Measurements from ENCODE around the gene BPGM. TPM values are rescaled to one million over a fixed set of nuclear protein-coding genes. Genes with fewer than 3 reads are reported as not detected.

Gene BPGM
- total and polyA plus RNA-seq, 4 donors = 14.3 to 59.8 (median 19.5) TPM

- 94 to 99% methylated on average over 2 of the region's 2 CpGs for WGBS, 2 donors
- Histone ChIP-seq H3K27ac (ENCODE audit: low read depth in 1 of 2, low read length in 1 of 2) (peak overlapping the region in 1 of 2 donors; percentile 9), H3K9me3 (ENCODE audit: control insufficient read depth in 4 of 4, insufficient read depth in 3 of 4, low read length in 3 of 4) (peaks cover 0 to 4% (median 0%) of the 10 kb centered on the region in 4 donors), H3K4me3 (no peak overlapping the region), H3K36me3 (ENCODE audit: control insufficient read depth in 4 of 4, insufficient read depth in 4 of 4, low read length in 4 of 4) (peaks cover 0 to 7% (median 2%) of the 10 kb centered on the region in 4 donors), H3K27me3 (ENCODE audit: control insufficient read depth in 3 of 3, insufficient read depth in 3 of 3, low read length in 2 of 3) (no peaks in the 10 kb centered on the region), H3K4me1 (ENCODE audit: control insufficient read depth in 5 of 5, insufficient read depth in 5 of 5, low read length in 5 of 5) (no peaks in the 10 kb centered on the region), H3K9ac (ENCODE audit: insufficient read depth in 1 of 2, low read length in 2 of 2) (no peak overlapping the region)
- TF ChIP-seq CTCF (IDR thresholded peaks at IDR 0.05; ENCODE audit: control extremely low read depth, extremely low read depth) = no peak
- no peak for DNase-seq
- ATAC-seq (ENCODE audit: insufficient read depth, low FRiP score) = no peak
Observed at GRCh38 chr7:134679006-134679405, 32.4 kb downstream of the BPGM start.

DNA sequence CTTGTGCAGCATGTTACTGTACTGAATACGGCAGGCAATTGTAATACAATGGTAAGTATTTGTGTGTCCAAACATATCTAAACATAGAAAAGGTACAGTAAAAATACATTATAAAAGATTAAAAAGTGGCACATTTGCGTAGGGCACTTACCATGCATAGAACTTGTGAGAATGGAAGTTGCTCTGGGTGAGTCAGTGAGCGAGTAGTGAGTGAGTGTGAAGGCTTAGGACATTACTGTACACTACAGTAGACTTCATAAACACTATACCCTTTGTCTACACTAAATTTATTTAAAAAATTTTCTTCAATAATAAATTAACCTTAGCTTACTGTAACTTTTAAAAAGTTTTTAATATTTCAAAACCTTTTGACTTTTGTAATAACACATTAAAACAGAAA is 37.5 kb downstream of the BPGM start:
- Histone ChIP-seq H3K27ac (ENCODE audit: low read depth in 1 of 2, low read length in 1 of 2) (no peak overlapping the region), H3K9me3 (ENCODE audit: control insufficient read depth in 4 of 4, insufficient read depth in 3 of 4, low read length in 3 of 4) (no peaks in the 10 kb centered on the region), H3K9ac (ENCODE audit: insufficient read depth in 1 of 2, low read length in 2 of 2) (no peak overlapping the region), H3K4me1 (ENCODE audit: control insufficient read depth in 5 of 5, insufficient read depth in 5 of 5, low read length in 5 of 5) (peaks cover 0 to 3% (median 0%) of the 10 kb centered on the region in 5 donors), H3K27me3 (ENCODE audit: control insufficient read depth in 3 of 3, insufficient read depth in 3 of 3, low read length in 2 of 3) (no peaks in the 10 kb centered on the region), H3K36me3 (ENCODE audit: control insufficient read depth in 4 of 4, insufficient read depth in 4 of 4, low read length in 4 of 4) (peaks cover 0 to 4% (median 0%) of the 10 kb centered on the region in 4 donors), H3K4me3 (no peak overlapping the region)
- no peak for TF ChIP-seq CTCF (IDR thresholded peaks at IDR 0.05; ENCODE audit: control extremely low read depth, extremely low read depth)
- ATAC-seq (ENCODE audit: insufficient read depth, low FRiP score) (no peak), DNase-seq (no peak)
- WGBS, 2 donors = 95% methylated on average over 3 of the region's 3 CpGs

DNA sequence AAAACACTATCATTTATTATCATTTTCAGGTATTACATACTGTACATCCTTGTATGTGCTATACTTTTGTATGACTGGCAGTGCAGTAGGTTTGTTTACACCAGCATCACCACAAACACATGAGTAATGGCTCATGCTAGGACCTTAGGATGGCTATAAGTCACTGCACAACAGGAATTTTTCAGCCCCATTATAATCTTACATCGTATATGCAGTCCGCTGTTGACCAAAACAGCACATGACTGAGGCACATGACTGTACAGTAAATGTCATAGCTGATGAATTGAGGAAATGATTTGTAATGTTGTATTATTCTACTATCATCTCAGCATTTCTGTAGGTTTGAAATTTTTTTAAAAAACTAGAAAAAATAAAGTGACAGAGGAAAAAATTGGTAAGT is 38.6 kb downstream of the BPGM start:
- no peak for ATAC-seq (ENCODE audit: insufficient read depth, low FRiP score)

More for the DNA sequence above, 38.6 kb downstream of the BPGM start:
- no peak overlapping the region for H3K27ac ChIP-seq (ENCODE audit: low read depth in 1 of 2, low read length in 1 of 2)
- H3K27me3 ChIP-seq (ENCODE audit: control insufficient read depth in 3 of 3, insufficient read depth in 3 of 3, low read length in 2 of 3) = no peaks in the 10 kb centered on the region
- H3K9ac ChIP-seq (ENCODE audit: insufficient read depth in 1 of 2, low read length in 2 of 2) = no peak overlapping the region
- DNase-seq = no peak
- no peak overlapping the region for H3K4me3 ChIP-seq
- H3K4me1 ChIP-seq (ENCODE audit: control insufficient read depth in 5 of 5, insufficient read depth in 5 of 5, low read length in 5 of 5) = peaks cover 0 to 4% (median 0%) of the 10 kb centered on the region in 5 donors
- TF ChIP-seq CTCF (IDR thresholded peaks at IDR 0.05; ENCODE audit: control extremely low read depth, extremely low read depth) = no peak
- 76 to 77% methylated on average over 2 of the region's 2 CpGs for WGBS, 2 donors
- H3K9me3 ChIP-seq (ENCODE audit: control insufficient read depth in 4 of 4, insufficient read depth in 3 of 4, low read length in 3 of 4) = no peaks in the 10 kb centered on the region
- H3K36me3 ChIP-seq (ENCODE audit: control insufficient read depth in 4 of 4, insufficient read depth in 4 of 4, low read length in 4 of 4) = peaks cover 0 to 2% (median 0%) of the 10 kb centered on the region in 4 donors
